RWPE2 (cell line): Measurements from ENCODE around the gene CRYAB.
A peak's percentile ranks its signal among the peaks of the same experiment; 100 is the strongest.

ENCODE experiments used
- ATAC-seq: fragments of 200-7000 bp; cut with Tn5 transposase; 3 replicates; pipeline ENCODE4 v1.9.1; 2021; ENCODE audit warnings: low read depth
- DNase-seq: peaks from one replicate; pipeline ENCODE4 v3.0.0-alpha.2; 2020; ENCODE audit warnings: low spot score
- H3K27ac ChIP-seq: fragments of 450-650 bp; 2 replicates; pipeline ENCODE4 v1.5.1; 2017; ENCODE audit warnings: mild to moderate bottlenecking; ENCODE audit not compliant: poor library complexity, severe bottlenecking
- H3K27me3 ChIP-seq: fragments of 250-450 bp; sonication (Bioruptor Pico); 2 replicates; pipeline ENCODE4 v1.5.1; 2021; ENCODE audit warnings: mild to moderate bottlenecking, moderate library complexity; ENCODE audit not compliant: insufficient read depth, poor library complexity, severe bottlenecking
- H3K36me3 ChIP-seq: fragments of 250-450 bp; sonication (Bioruptor Pico); 2 replicates; pipeline ENCODE4 v1.5.1; 2020; ENCODE audit warnings: low read depth, mild to moderate bottlenecking, moderate library complexity
- H3K4me1 ChIP-seq: fragments of 250-450 bp; sonication (Bioruptor Pico); 2 replicates; pipeline ENCODE4 v1.5.1; 2021; ENCODE audit warnings: mild to moderate bottlenecking, moderate library complexity; ENCODE audit not compliant: insufficient read depth, poor library complexity, severe bottlenecking
- H3K4me3 ChIP-seq: fragments of 250-450 bp; sonication (Bioruptor Pico); 2 replicates; pipeline ENCODE4 v1.5.1; 2021; ENCODE audit warnings: mild to moderate bottlenecking, moderate library complexity; ENCODE audit not compliant: severe bottlenecking
- H3K9me3 ChIP-seq: fragments of 250-450 bp; sonication (Bioruptor Pico); 2 replicates; pipeline ENCODE4 v1.5.1; 2021; ENCODE audit warnings: mild to moderate bottlenecking, moderate library complexity; ENCODE audit not compliant: severe bottlenecking
- TF ChIP-seq, protein P1 (sequence below): fragments of 450-650 bp; IDR thresholded peaks from one replicate; pipeline ENCODE4 v1.5.1; 2017; ENCODE audit warnings: mild to moderate bottlenecking, moderate library complexity; ENCODE audit not compliant: poor library complexity, severe bottlenecking

The CRYAB gene

DNA sequence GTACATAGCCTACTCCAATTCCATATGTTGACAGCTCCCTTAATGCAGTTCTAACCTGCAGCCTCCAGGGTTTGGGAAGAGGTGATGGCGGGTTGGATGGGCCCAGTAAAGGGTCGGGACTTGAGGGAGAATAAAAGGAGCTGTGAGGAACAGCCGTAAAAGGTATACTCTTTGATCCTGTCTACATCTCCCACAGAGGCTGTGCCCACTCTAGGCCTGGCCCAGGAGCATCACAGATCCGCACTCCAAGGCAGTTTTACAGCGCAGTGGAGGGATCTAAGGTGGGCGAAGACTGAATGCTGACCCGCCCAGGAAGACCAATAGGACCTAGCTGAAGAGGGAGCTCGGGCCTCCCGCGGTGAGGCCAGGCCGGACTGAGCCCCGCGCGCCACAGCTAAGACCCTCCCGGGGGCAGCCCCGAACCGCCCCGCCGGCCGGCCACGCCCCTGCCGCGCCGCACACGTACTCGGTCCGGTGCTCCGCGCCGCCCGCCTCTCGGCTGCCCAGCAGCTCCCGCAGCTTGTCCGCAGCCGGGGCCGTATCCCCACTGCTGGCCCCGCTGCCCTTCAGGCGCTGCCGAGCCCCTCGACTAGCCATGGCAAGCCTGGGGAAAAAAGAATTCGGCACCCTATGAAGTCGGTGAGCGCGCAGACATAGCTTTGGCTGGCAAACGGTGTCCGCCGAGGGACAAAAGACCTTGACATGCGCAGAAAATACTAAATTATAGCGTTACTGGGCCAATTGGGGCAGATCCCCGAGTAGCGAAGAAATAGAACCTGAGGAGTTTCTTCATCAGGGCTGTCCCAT is 40.5 kb downstream of the CRYAB start, which contains the start of gene ALG9:
ALG9 (minus strand) TSS at position 696 of the 807 bp plus-strand sequence; CDS start at position 597, 99 bp downstream.
- DNase-seq: peak; percentile 69
- peak within 1 kb of the TSS; percentile 61 for H3K27ac ChIP-seq

DNA sequence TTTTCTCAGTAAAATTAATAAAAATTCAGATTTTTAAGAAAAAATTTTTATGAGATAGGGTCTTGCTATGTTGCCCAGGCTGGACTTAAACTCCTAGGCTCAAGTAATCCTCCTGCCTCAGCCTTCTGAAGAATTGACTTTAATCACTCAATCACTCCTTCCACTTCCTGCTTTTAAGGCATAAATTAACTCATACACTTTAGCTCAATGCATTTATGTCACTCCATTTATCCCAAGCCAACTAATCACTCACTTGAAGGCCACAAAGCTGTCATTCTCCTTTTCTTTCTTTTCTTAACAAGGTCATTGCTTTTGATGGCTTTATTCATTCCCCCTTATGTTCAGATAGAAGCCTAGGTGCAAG is 41.1 kb downstream of the CRYAB start:
- ATAC-seq (no peak), DNase-seq (no peak)
- no peaks in the 10 kb centered on the region for H3K27me3 ChIP-seq
- no peaks in the 10 kb centered on the region for H3K9me3 ChIP-seq
- peaks cover 3% of the 10 kb centered on the region for H3K4me1 ChIP-seq
- H3K27ac ChIP-seq: peak overlapping the region; percentile 61
- H3K36me3 ChIP-seq: peaks cover 39% of the 10 kb centered on the region
- peak overlapping the region; percentile 80 for H3K4me3 ChIP-seq
- TF ChIP-seq, protein P1, sequence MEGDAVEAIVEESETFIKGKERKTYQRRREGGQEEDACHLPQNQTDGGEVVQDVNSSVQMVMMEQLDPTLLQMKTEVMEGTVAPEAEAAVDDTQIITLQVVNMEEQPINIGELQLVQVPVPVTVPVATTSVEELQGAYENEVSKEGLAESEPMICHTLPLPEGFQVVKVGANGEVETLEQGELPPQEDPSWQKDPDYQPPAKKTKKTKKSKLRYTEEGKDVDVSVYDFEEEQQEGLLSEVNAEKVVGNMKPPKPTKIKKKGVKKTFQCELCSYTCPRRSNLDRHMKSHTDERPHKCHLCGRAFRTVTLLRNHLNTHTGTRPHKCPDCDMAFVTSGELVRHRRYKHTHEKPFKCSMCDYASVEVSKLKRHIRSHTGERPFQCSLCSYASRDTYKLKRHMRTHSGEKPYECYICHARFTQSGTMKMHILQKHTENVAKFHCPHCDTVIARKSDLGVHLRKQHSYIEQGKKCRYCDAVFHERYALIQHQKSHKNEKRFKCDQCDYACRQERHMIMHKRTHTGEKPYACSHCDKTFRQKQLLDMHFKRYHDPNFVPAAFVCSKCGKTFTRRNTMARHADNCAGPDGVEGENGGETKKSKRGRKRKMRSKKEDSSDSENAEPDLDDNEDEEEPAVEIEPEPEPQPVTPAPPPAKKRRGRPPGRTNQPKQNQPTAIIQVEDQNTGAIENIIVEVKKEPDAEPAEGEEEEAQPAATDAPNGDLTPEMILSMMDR: no peak

More for the DNA sequence above, 40.5 kb downstream of the CRYAB start, which contains the start of gene ALG9:
- Histone ChIP-seq H3K36me3 (peaks cover 34% of the 10 kb centered on the region), H3K4me1 (peaks cover 3% of the 10 kb centered on the region), H3K27me3 (no peaks in the 10 kb centered on the region), H3K4me3 (peak within 1 kb of the TSS; percentile 80), H3K9me3 (no peaks in the 10 kb centered on the region)
- TF ChIP-seq, protein P1: peak; percentile 23
- peak; percentile 87 for ATAC-seq

DNA sequence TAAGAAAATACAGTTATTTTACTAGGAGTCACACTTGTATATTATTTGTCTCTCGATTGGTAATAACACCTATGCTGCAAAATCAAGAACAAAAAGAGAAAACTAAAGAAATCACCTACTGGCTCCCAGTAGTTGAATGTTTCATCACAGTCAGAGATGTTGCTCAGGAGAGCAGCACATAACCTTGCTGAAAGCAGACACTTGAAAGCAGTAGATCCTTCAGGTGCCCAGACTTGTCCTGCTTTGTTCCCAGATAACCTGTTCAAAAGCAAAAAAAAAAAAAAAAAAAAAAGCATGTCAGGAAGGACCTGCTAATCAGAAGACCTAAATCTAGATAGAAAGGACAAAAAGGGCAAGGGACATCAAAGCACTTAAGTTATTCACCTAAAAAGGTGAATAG is 41.5 kb downstream of the CRYAB start:
- ATAC-seq (no peak), DNase-seq (no peak)
- Histone ChIP-seq H3K9me3 (no peaks in the 10 kb centered on the region), H3K36me3 (peaks cover 43% of the 10 kb centered on the region), H3K27me3 (no peaks in the 10 kb centered on the region), H3K4me1 (peaks cover 3% of the 10 kb centered on the region), H3K4me3 (no peak overlapping the region), H3K27ac (peak overlapping the region; percentile 61)
- TF ChIP-seq, protein P1: no peak

DNA sequence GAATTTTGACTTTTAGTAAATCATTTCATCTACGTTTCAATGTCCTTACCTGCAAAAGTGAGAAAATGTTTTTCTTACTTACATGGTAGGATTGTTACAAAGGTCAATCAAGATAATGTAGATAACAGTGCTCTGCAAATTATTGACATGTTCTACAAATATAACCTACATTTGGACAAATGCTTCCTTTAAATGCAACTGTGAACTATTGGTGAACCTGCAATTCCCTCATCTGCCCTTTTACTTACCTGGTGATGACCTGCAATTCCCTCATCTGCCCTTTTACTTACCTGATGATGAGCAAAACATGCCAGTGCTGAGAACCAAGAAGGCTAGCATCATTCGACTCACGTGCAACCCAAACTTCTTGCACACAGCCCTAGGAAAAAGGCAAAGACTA is 51.3 kb downstream of the CRYAB start:
- Histone ChIP-seq H3K36me3 (peaks cover 65% of the 10 kb centered on the region), H3K9me3 (no peaks in the 10 kb centered on the region), H3K27me3 (no peaks in the 10 kb centered on the region), H3K4me1 (no peaks in the 10 kb centered on the region), H3K27ac (no peak overlapping the region), H3K4me3 (no peak overlapping the region)
- DNase-seq (no peak), ATAC-seq (no peak)
- TF ChIP-seq, protein P1: no peak
